T47D (cell line): ENCODE data around the gene TTLL7.

Experiments used
- DNase-seq, 2 experiments: peaks; one replicate each; pipeline versions ENCODE4 v3.0.0 to v3.0.0-alpha.2; 2011 to 2012; ENCODE audit warnings: low read depth in 1 of 2, low spot score in 1 of 2
- JUND ChIP-seq: IDR thresholded peaks from 2 replicates; pipeline ENCODE4 v1.6.1; 2012; ENCODE audit warnings: low read depth
- in situ Hi-C: cut with HindIII; loops from 2 replicates; pipeline ENCODE4 v1.10.0; 2016; ENCODE audit warnings: low sequenced_read_pairs, low pct_unique_long_range_greater_than_20kb

Gene TTLL7

GRCh38 chr1:83860490-83861221 is 138.3 kb downstream of the TTLL7 start:
- in situ Hi-C loops, result no loop called here
- no peak for TF ChIP-seq JUND
- DNase-seq, result peak; percentile 45 to 81

DNA sequence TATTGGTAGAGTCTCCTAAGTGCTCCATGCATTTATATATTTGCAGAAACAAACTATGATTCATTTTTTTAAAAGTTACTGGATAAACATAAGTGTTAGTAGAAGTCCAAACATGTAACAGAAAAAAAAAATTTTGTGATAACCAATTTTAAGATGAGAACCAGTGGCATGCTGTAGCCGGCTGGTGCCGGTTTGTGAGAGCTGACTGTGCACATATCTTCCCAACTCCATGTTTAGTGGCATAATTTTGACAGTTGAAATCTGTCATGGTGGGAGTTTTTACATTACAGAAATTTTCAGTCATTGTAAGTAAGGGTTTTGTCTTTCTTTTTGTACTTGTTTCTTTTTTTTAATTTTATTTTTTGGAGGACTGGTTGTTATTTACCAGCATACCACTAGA is 141.2 kb downstream of the TTLL7 start:
- in situ Hi-C loops, result no loop called here
- no peak for DNase-seq
- no peak for TF ChIP-seq JUND

- in situ Hi-C loops, result no loop called here
- TF ChIP-seq JUND, result no peak
- peak; percentile 6 to 31 for DNase-seq
Observed at GRCh38 chr1:83857103-83857502, 141.8 kb downstream of the TTLL7 start.

DNA sequence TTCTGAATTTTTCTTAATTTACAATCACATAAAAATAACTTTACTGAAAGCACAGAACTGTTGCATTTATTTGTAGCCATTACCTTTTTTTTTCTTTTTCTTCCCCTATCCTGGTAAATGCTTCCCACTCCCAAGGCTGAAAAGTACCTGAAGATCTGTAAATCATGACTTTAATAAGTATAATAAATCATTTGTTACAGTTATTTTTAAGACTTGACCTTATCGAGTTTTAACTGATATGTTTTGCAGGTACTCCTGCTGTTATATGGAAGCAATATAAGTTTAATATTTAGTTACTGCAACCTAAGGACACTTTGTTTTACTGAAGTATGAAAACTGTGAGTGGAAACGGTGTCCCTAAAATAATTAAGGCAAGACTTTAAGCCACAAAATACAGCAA is 142.6 kb downstream of the TTLL7 start:
- no peak for DNase-seq
- in situ Hi-C loops, result no loop called here
- no peak for TF ChIP-seq JUND

DNA sequence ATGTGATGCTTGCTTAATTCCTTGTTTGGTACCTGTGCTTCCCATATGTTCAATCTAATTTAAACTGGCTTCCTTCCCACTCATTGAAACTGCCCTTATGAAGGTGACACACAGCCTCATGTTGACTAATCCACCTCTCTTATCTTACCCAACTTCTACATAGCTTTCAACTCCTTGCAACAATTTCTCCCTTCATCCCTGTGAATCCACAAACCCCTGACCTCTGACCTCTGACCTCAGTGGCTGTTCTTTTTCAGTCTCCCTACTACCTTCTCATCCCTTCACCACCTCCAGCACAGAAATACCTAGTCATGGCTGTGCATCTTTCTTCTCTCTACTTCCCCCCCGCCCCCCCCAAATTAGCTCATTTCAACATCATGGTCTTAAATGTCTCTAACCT is 144.5 kb downstream of the TTLL7 start:
- no peak for TF ChIP-seq JUND
- in situ Hi-C loops, result no loop called here
- DNase-seq, result no peak

DNA sequence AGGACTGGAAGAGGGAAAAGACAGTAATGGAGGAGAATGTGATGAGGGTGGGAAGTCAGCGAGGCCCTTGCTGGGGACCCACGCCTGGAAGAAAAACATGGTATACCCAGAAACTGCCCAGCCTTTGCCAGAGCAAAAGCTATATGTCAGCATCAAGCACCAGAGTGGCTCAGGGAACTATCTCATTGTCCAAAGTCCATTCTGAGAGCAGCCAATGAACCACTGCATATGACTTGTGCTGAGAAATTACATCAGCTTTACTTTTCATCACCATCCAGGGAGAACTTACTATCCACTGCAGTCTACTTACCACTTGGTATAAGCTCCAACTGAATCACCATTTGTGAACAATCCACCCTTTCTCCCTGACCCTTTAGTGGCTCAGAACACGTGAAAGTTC is 148.1 kb downstream of the TTLL7 start:
- in situ Hi-C loops, result no loop called here
- TF ChIP-seq JUND, result no peak
- DNase-seq, result no peak

GRCh38 chr1:83849191-83850061 is 149.5 kb downstream of the TTLL7 start:
- no peak for DNase-seq
- in situ Hi-C loops, result no loop called here
- no peak for TF ChIP-seq JUND

DNA sequence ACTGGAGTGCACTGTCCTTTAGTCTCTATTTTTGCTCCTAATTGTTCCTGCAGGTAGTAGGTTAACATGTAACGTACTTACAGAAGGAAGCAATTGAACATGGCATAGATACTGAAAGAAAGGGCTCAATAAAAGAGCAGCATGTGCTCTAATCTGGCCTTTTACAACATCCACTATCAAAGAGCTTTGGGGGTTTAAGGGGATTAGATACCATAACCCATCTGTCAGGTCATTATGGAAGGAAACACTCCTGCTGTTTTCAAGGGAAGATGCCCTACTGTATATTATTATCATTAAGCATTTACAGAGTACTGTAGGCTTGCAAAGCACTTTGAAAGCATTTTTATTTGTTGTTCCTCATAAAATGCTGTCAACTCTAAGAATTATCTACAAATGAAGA is 152.8 kb downstream of the TTLL7 start:
- no peak for TF ChIP-seq JUND

GRCh38 chr1:83845437-83846071 is 153.4 kb downstream of the TTLL7 start:
- in situ Hi-C loops, result no loop called here
- TF ChIP-seq JUND, result no peak
- no peak for DNase-seq

More for the DNA sequence above, 152.8 kb downstream of the TTLL7 start:
- in situ Hi-C loops, result no loop called here
- no peak for DNase-seq

DNA sequence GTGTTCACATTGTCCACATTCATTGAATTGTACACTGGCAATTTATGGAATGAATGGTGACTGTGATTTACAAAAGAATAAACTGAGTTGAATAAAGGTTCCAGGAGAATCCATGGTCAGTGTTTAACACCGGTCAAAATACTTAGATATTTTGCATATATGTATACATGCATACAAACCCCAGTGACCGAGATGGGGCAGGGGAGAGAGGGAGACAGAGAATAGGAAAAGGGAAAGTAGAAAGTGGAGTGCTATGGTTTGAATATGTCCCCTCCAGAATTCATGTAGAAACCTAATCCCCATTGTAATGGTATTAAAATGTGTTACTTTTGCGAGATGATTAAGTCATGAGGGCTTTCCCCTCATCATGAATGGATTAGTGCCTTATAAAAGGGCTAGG is 154.4 kb downstream of the TTLL7 start:
- TF ChIP-seq JUND, result no peak
- in situ Hi-C loops, result no loop called here
- DNase-seq, result no peak

DNA sequence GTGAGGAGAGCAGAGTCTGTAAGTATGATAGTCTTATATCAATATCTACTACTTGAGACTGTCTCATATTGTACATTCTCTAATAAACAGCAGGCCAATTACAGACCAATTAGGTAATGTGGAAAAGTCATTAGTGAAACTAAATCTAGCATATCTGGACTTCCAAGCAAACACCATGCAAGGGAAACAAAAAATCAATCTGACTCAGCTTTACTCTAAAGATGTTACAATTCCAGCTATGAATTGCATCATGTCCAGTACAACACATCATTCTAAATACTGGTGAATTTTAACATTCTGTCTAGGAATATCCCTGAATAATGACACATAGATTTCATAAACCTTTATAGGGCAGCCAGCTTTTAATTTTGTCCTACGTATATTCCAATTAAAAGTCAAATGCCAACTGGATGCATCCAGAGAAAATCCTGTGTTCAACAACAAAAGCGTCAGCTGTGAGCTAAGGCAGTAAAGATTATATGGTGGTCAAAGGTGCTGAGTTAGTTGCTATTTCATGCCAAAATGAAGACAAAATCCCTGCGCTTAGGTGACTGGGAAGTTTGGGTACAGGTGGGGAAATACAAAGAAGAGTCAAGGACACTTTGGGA is 159.3 kb downstream of the TTLL7 start:
- no peak for TF ChIP-seq JUND
- in situ Hi-C loops, result no loop called here

GRCh38 chr1:83838573-83838972 is 160.4 kb downstream of the TTLL7 start:
- TF ChIP-seq JUND, result no peak
- no peak for DNase-seq
- in situ Hi-C loops, result no loop called here

More for the DNA sequence above, 159.3 kb downstream of the TTLL7 start:
- no peak for DNase-seq
